Keratinocyte (primary cell): ENCODE results near the gene NCAPH2. TPM values are rescaled to one million over a fixed set of nuclear protein-coding genes. Genes with fewer than 3 reads are reported as not detected.

ENCODE experiments used
- DNase-seq: peaks from one replicate; pipeline ENCODE4 v3.0.0-alpha.2; 2011; ENCODE audit warnings: low read depth, missing footprints, low spot score
- FAIRE-seq: peaks from 2 replicates; lab custom pipeline; 2011; peaks lifted over from hg19 to GRCh38; lab: Jason Lieb, UNC
- H2AFZ ChIP-seq: 2 replicates; pipeline ENCODE4 v1.6.0; 2012; ENCODE audit warnings: low read length, control low read depth, inconsistent platforms; ENCODE audit not compliant: control insufficient read depth
- H3K27ac ChIP-seq: 2 replicates; pipeline ENCODE4 v1.5.1; 2011; ENCODE audit warnings: low read length; ENCODE audit not compliant: control insufficient read depth, insufficient read depth
- H3K27me3 ChIP-seq: 3 replicates; pipeline ENCODE4 v1.6.0; 2011; ENCODE audit warnings: low read length; ENCODE audit not compliant: control insufficient read depth, insufficient read depth; ENCODE audit errors: extremely low read depth
- H3K36me3 ChIP-seq, 2 experiments: 2 replicates in 1 of 2; 3 replicates in 1 of 2; pipeline ENCODE4 v1.5.1; 2011; ENCODE audit warnings: low read length in 2 of 2, mild to moderate bottlenecking in 1 of 2; ENCODE audit not compliant: control insufficient read depth in 2 of 2, insufficient read depth in 2 of 2; ENCODE audit errors: extremely low read depth in 1 of 2
- H3K4me1 ChIP-seq: 3 replicates; pipeline ENCODE4 v1.5.1; 2011; ENCODE audit warnings: low read length; ENCODE audit not compliant: control insufficient read depth, insufficient read depth; ENCODE audit errors: extremely low read depth
- H3K4me2 ChIP-seq: 3 replicates; pipeline ENCODE4 v1.6.0; 2011; ENCODE audit warnings: low read depth, low read length; ENCODE audit not compliant: control insufficient read depth, insufficient read depth; ENCODE audit errors: extremely low read depth
- H3K4me3 ChIP-seq, 3 experiments: fragments of 200-600 bp in 1 of 3; sonication (generic) in 1 of 3; 2 replicates in 2 of 3; 3 replicates in 1 of 3; pipeline ENCODE4 v1.5.1; 2011 to 2016; ENCODE audit warnings: low read length in 3 of 3, mild to moderate bottlenecking in 3 of 3, control low read depth in 2 of 3, inconsistent platforms in 1 of 3, low read depth in 1 of 3, mixed read lengths in 1 of 3, mixed run types in 1 of 3, moderate library complexity in 1 of 3; ENCODE audit not compliant: control insufficient read depth in 2 of 3, insufficient read depth in 2 of 3; ENCODE audit errors: extremely low read depth in 1 of 3
- H3K79me2 ChIP-seq: 2 replicates; pipeline ENCODE4 v1.6.0; 2012; ENCODE audit warnings: low read length; ENCODE audit not compliant: control insufficient read depth, insufficient read depth
- H3K9ac ChIP-seq: 3 replicates; pipeline ENCODE4 v1.6.0; 2011; ENCODE audit warnings: low read length; ENCODE audit not compliant: control insufficient read depth, insufficient read depth; ENCODE audit errors: extremely low read depth
- H3K9me1 ChIP-seq: 3 replicates; pipeline ENCODE4 v1.6.0; 2011; ENCODE audit warnings: low read length; ENCODE audit not compliant: control insufficient read depth, insufficient read depth; ENCODE audit errors: extremely low read depth
- H3K9me3 ChIP-seq: 2 replicates; pipeline ENCODE4 v1.5.1; 2012; ENCODE audit warnings: low read depth, low read length; ENCODE audit not compliant: control insufficient read depth
- H4K20me1 ChIP-seq: 3 replicates; pipeline ENCODE4 v1.6.0; 2011; ENCODE audit warnings: low read length; ENCODE audit not compliant: control insufficient read depth, insufficient read depth; ENCODE audit errors: extremely low read depth
- EZH2 ChIP-seq: IDR thresholded peaks from one replicate; pipeline ENCODE4 v1.6.1; 2012; ENCODE audit warnings: inconsistent platforms, mild to moderate bottlenecking, low read length, moderate library complexity
- dilution Hi-C: fragments of 300-500 bp; cut with MboI; formaldehyde crosslinking; loops from one replicate; pipeline ENCODE4 v1.7.0; 2020; ENCODE audit warnings: low sequenced_read_pairs; ENCODE audit not compliant: extremely low pct_ligation_motif_present
- polyA plus RNA-seq, 5 experiments: library from polyadenylated mRNA; depleted of rRNA in 3 of 5; stranded (reverse) in 3 of 5; stranded (forward) in 1 of 5; unstranded in 1 of 5; fragments of >200 nt; gene quantifications; 1 replicate in 1 of 5; 2 replicates in 3 of 5; 3 replicates in 1 of 5; pipeline versions ENCODE4 v1.2.1 to v1.2.3, GENCODE V29; 2011 to 2012; ENCODE audit warnings: missing spikeins in 2 of 5, low read depth in 1 of 5, low replicate concordance in 1 of 5
- TF ChIP-seq, protein P1 (sequence below), 3 experiments: IDR thresholded peaks in 1 of 3; conservative IDR thresholded peaks in 1 of 3; optimal IDR thresholded peaks in 1 of 3; 2 replicates in 2 of 3; 3 replicates in 1 of 3; pipeline versions ENCODE3 to v1.5.1; 2011; ENCODE audit warnings: low read length in 3 of 3, mild to moderate bottlenecking in 3 of 3, moderate library complexity in 2 of 3, control low read depth in 1 of 3, inconsistent platforms in 1 of 3; ENCODE audit not compliant: insufficient read depth in 2 of 3; ENCODE audit errors: extremely low read depth in 1 of 3

Gene NCAPH2
- polyA plus RNA-seq, 1 donor (not counting 4 experiments of a cell fraction or from before 2014, with no cell fraction given) = 11.4 TPM

- Histone ChIP-seq H3K4me1 (peaks cover 16% of the 10 kb centered on the region), H3K4me3 (no peak overlapping the region), H2AFZ (no peak overlapping the region), H4K20me1 (no peaks in the 10 kb centered on the region), H3K9me1 (no peaks in the 10 kb centered on the region), H3K27me3 (no peaks in the 10 kb centered on the region), H3K36me3 (peaks cover 22 to 33% of the 10 kb centered on the region in 2 experiments), H3K4me2 (no peak overlapping the region), H3K9me3 (no peaks in the 10 kb centered on the region), H3K27ac (no peak overlapping the region), H3K79me2 (peaks cover 24% of the 10 kb centered on the region), H3K9ac (no peak overlapping the region)
- FAIRE-seq = no peak
- dilution Hi-C loops = no loop called here
- no peak for DNase-seq
- TF ChIP-seq, protein P1, sequence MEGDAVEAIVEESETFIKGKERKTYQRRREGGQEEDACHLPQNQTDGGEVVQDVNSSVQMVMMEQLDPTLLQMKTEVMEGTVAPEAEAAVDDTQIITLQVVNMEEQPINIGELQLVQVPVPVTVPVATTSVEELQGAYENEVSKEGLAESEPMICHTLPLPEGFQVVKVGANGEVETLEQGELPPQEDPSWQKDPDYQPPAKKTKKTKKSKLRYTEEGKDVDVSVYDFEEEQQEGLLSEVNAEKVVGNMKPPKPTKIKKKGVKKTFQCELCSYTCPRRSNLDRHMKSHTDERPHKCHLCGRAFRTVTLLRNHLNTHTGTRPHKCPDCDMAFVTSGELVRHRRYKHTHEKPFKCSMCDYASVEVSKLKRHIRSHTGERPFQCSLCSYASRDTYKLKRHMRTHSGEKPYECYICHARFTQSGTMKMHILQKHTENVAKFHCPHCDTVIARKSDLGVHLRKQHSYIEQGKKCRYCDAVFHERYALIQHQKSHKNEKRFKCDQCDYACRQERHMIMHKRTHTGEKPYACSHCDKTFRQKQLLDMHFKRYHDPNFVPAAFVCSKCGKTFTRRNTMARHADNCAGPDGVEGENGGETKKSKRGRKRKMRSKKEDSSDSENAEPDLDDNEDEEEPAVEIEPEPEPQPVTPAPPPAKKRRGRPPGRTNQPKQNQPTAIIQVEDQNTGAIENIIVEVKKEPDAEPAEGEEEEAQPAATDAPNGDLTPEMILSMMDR (optimal IDR thresholded peaks at IDR 0.05 in 1 of 3, IDR thresholded peaks at IDR 0.05 in 1 of 3, conservative IDR thresholded peaks at IDR 0.05 in 1 of 3; ENCODE audit: extremely low read depth in 1 of 3, insufficient read depth in 2 of 3, low read length in 3 of 3) = no peak
- TF ChIP-seq EZH2 = no peak
These were observed 14.3 kb downstream of the NCAPH2 start for GRCh38 chr22:50522208-50522805.

DNA sequence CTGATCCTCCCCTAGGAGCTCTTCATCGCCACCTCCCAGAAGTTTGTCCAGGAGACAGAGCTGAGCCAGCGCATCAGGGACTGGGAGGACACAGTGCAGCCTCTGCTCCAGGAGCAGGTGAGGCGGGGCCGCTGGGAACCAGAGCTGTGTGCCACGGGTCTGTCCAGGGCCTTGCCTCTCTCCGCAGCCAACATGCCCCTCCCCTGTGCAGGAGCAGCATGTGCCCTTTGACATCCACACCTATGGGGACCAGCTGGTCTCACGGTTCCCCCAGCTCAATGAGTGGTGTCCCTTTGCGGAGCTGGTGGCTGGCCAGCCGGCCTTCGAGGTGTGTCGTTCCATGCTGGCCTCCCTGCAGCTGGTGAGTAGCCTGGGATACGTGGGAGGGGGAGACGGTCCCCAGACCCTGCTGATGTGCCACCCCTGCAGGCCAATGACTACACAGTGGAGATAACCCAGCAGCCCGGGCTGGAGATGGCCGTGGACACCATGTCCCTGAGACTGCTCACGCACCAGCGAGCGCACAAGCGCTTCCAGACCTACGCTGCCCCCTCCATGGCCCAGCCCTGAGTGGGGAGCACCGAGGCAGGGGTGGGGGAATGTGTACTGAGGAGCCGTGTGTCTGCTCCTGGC is 14.9 kb downstream of the NCAPH2 start:
- Histone ChIP-seq H3K27ac (no peak overlapping the region), H3K9ac (no peak overlapping the region), H3K9me3 (no peaks in the 10 kb centered on the region), H2AFZ (no peak overlapping the region), H3K79me2 (peaks cover 24% of the 10 kb centered on the region), H3K27me3 (no peaks in the 10 kb centered on the region), H3K4me1 (peaks cover 16% of the 10 kb centered on the region), H3K36me3 (peaks cover 22 to 33% of the 10 kb centered on the region in 2 experiments), H4K20me1 (no peaks in the 10 kb centered on the region), H3K9me1 (no peaks in the 10 kb centered on the region), H3K4me3 (no peak overlapping the region), H3K4me2 (no peak overlapping the region)
- FAIRE-seq (no peak), DNase-seq (no peak)
- dilution Hi-C loops = no loop called here
- no peak for TF ChIP-seq EZH2
- TF ChIP-seq, protein P1 (optimal IDR thresholded peaks at IDR 0.05 in 1 of 3, IDR thresholded peaks at IDR 0.05 in 1 of 3, conservative IDR thresholded peaks at IDR 0.05 in 1 of 3; ENCODE audit: extremely low read depth in 1 of 3, insufficient read depth in 2 of 3, low read length in 3 of 3) = no peak
